Smooth muscle cell of the brain vasculature (primary cell): Measurements from ENCODE around the gene NFIA.
"Not testable (repeated sequence)": the region's sequence is repeated elsewhere in the genome, so short reads cannot be mapped to it uniquely, and the experiment has no call there.

Source experiments
- DNase-seq: peaks from one replicate; pipeline ENCODE4 v3.0.0-alpha.2; 2012; ENCODE audit warnings: low read depth, low spot score

The NFIA gene

DNA sequence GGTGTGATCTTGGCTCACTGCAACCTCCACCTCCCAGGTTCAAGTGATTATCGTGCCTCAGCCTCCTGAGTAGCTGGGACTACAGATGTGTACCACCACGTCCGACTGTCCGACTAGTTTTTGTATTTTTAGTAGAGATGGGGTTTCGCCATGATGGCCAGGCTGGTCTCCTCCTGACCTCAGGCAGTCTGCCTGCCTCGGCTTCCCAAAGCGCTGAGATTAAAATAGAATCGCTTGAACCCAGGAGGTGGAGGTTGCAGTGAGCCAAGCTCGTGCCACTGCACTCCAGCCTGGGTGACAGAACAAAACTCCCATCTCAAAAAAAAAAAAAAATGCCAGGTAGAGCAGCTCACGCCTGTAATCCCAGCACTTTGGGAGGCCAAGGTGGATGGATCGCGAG is 44.5 kb downstream of the NFIA start:
- DNase-seq: not testable (repeated sequence)

GRCh38 chr1:61130338-61131000 is 48.1 kb downstream of the NFIA start:
- DNase-seq: no peak

DNA sequence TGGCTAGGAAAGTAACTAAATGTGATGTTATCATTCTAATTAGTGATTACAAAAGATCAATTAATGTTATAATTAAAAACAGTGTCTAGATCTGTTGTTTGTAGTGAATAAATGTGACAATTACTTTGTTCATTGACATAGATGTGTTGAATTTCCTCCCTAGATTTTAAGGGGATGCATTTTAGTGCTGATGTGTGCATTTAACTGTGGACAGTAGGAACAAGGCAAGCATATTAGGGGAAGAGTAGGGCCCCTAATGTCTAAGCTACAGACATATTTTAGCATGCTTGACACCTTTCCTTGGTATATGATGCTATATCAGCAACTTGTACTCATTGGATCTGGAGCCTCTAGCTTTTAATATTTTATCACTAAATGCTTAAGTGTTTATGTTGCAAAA is 48.9 kb downstream of the NFIA start:
- no peak for DNase-seq

GRCh38 chr1:61131716-61132115 is 49.4 kb downstream of the NFIA start:
- DNase-seq: no peak

GRCh38 chr1:61132176-61132638 is 49.8 kb downstream of the NFIA start:
- no peak for DNase-seq

- no peak for DNase-seq
Measured at GRCh38 chr1:61132645-61133334, 50.4 kb downstream of the NFIA start.

DNA sequence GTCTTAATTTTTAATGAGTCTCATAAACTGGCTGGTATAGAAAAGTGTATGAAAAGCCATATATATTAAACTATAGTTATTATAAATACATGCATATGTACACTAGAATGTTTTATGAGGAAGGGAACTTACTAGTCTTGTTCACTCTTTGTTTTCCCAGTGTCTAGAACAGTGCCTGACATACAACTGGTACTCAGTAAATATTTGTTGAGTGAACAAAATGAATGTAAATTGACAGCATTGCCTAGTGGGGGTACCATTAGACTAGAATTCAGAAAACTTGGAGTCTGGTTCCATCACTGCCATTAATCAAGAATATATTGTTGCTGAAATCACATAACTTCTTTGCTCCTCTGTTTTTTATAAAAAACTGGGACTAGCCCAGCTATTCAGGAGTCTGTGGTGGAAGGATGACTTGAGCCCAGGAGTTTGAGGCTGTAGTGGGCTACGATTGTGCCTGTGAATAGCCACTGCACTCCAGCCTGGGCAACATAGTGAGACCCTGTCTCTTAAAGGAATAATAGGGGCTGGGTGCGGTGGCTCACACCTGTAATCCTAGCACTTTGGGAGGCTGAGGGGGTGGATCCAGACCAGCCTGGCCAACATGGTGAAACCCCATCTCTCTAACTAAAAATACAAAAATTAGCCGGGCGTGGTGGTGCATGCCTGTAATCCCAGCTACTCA is 51.1 kb downstream of the NFIA start:
- no peak for DNase-seq

GRCh38 chr1:61135291-61135690 is 52.9 kb downstream of the NFIA start:
- DNase-seq: no peak

- DNase-seq: no peak
Measured at GRCh38 chr1:61138305-61138704, 55.9 kb downstream of the NFIA start.

DNA sequence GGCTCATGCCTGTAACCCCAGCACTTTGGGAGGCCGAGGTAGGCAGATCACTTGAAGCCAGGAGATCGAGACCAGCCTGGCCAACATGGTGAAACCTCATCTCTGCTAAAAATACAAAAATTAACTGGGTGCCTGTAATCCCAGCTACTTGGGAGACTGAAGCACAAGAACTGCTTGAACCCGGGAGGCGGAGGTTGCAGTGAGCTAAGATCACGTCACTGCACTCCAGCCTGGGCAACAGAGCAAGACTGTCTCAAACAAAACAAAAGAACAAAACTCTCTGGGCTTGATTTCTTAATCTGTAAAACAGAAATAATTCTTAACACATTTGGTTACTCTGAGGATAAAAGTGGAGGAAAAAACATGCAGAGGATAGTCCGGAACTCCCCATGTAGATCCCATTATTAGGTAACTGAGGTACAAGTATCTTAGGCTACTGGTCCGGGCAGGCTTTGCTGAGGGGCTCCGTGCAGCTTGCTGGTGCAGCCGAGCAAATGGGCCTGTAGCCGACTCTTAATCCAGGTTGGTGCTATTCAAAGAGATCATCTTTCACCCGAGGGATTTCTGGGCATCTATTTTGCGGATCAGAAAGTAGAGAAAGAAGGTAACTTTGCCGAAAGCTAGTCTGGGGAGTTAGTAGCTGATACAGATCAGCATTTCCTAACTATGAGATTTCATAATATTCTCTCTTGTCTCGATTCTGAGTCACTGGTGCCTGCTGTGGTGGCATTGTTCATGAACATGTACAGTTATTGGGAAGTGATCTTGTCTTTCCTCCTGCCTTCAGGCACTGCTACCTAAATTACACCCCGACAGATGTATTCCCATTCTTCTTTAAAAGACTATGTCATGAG is 56.8 kb downstream of the NFIA start:
- no peak for DNase-seq

- DNase-seq: no peak
Measured at GRCh38 chr1:61139775-61140549, 57.6 kb downstream of the NFIA start.

GRCh38 chr1:61140778-61141177 is 58.4 kb downstream of the NFIA start:
- no peak for DNase-seq

GRCh38 chr1:61141288-61142042 is 59.1 kb downstream of the NFIA start:
- DNase-seq: no peak

DNA sequence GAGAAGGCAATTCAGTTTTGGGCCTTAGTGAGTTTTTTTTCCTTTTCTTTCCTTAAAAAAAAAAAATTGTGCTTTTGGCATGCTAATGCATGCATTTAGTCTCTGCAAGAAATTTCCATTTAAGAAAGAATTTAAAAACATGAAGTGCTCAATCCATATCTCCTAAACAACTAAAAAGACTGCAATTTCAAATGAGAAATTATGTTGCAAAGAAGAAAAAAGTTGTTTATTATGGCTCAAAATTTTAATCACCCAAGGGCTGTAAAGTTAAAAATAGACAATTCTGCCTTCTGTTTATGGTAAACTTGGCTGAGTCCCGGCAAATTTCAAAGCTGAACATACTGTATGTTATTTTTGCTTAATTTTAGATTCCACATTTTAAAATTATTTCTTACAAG is 59.7 kb downstream of the NFIA start:
- DNase-seq: no peak

DNA sequence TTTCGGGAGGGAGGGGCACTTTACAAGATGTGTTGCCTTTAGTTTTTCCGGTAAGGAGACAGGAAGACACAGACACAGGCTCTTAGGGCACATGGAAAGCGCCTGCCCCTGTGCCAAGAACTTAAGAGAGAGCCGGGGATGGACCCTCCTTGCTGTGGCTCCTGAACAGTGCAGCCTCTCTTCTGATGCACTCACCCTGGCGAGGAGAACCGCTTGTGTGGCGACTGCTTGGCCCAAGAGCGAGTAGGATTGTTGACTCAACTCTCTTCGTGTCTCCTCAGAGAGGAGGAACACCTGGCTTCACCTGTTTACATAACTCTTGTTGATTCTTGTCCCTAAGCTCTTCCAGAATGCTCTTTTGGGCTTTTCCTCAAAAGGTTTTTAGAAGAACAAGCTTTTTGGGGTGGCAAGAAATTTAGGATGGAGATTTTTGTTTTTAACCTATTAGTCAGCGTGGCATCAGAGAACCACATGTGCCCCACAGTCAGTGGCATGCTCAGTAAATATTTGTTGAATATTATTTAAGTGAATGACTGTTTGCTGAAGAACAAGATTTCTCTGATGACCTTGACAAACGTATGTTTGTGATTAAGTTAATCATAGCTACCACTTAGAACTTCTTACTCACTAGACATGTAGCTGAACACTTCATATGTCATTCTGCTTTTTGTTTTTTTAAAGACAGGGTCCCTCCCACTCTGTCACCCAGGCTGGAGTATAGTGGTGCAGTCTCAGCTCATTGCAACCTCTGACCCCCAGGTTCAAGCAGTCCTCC is 60.6 kb downstream of the NFIA start:
- DNase-seq: no peak

DNA sequence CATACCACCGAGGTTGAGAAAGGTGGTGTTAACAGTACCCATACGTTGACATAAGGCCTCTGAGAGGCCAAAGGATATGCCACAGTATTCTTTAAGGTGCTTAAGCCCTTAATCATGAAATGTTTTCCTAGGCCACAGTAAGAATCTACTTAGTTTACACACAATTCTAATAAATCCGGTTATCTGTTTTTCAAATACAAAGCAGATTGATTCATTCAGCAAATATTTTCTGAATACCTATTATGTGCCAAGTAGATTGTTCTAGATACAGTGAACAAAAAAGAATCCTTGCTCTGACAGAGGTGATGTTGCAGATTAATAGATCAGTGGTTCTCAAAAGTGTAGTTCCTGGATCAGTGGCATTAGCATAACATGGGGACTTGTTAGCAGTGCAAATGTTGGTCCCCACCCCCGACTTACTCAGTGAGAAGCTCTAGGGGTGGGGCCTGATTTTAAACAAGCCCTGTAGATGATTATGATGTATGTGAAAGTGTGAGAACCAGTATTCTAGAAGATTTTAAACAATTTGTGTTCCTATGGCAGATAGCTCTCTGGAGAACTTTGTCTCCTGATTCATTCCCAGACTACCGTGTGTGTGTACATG is 61.6 kb downstream of the NFIA start:
- DNase-seq: no peak

- DNase-seq: no peak
Measured at GRCh38 chr1:61149010-61149860, 66.9 kb downstream of the NFIA start.

GRCh38 chr1:61151565-61151964 is 69.2 kb downstream of the NFIA start:
- DNase-seq: no peak
